A549 (cell line): Measurements from ENCODE around the gene VPS13A. TPM values are rescaled to one million over a fixed set of nuclear protein-coding genes. Genes with fewer than 3 reads are reported as not detected.
"Not testable (repeated sequence)": the region's sequence is repeated elsewhere in the genome, so short reads cannot be mapped to it uniquely, and the experiment has no call there.

Experiments used
- ATAC-seq, 2 experiments: fragments of 200-7000 bp in 1 of 2; fragments of >200 bp in 1 of 2; cut with Nextera tagmentation in 1 of 2; cut with Tn5 transposase in 1 of 2; 3 replicates each; pipeline versions ENCODE4 v1.8.0 to v1.9.1; 2018 to 2020; ENCODE audit warnings: mild to moderate bottlenecking in 1 of 2, moderate library complexity in 1 of 2
- CTCF ChIA-PET: fragments of 300-600 bp; sonication (Branson Sonifier 250); formaldehyde crosslinking; extraction: SDS; loops from one replicate; lab custom pipeline; 2021; ENCODE audit warnings: antibody characterized with exemption, inconsistent platforms; lab: Yijun Ruan, JAX
- POLR2A ChIA-PET: fragments of 350-600 bp; formaldehyde crosslinking; extraction: SDS; loops from one replicate; lab custom pipeline; 2021; ENCODE audit warnings: antibody characterized with exemption, inconsistent platforms; lab: Yijun Ruan, JAX
- DNase-seq, 2 experiments: peaks; one replicate each; pipeline versions ENCODE4 v3.0.0 to v3.0.0-alpha.2; 2011 to 2016; ENCODE audit warnings: low read depth in 1 of 2, low spot score in 1 of 2
- FAIRE-seq: peaks from 2 replicates; lab custom pipeline; 2011; peaks lifted over from hg19 to GRCh38; lab: Jason Lieb, UNC
- H3K27ac ChIP-seq, 2 experiments: fragments of >200 bp; sonication (Bioruptor Twin); formaldehyde crosslinking; 3 replicates each; pipeline ENCODE4 v1.5.1; 2016 to 2017
- H3K4me1 ChIP-seq: fragments of >200 bp; sonication (Bioruptor Twin); formaldehyde crosslinking; 3 replicates; pipeline ENCODE4 v1.6.1; 2016
- H3K4me2 ChIP-seq: fragments of >200 bp; sonication (Bioruptor Twin); formaldehyde crosslinking; 3 replicates; pipeline ENCODE4 v1.6.1; 2016
- H3K4me3 ChIP-seq: fragments of >200 bp; sonication (Bioruptor Twin); formaldehyde crosslinking; 3 replicates; pipeline ENCODE4 v1.5.1; 2016
- H3K9me3 ChIP-seq: fragments of >200 bp; sonication (Bioruptor Twin); formaldehyde crosslinking; 3 replicates; pipeline ENCODE4 v1.6.1; 2016
- BHLHE40 ChIP-seq: IDR thresholded peaks from 2 replicates; pipeline ENCODE4 v1.6.1; 2012; ENCODE audit warnings: low read depth, low read length, inconsistent platforms
- CBX8 ChIP-seq: fragments of 200-600 bp; sonication (generic); IDR thresholded peaks from 2 replicates; pipeline ENCODE4 v1.6.1; 2016
- CHD2 ChIP-seq: fragments of 150-350 bp; IDR thresholded peaks from 2 replicates; pipeline ENCODE4 v1.6.1; 2014; ENCODE audit warnings: low read length; ENCODE audit not compliant: partially characterized antibody
- E2F6 ChIP-seq: IDR thresholded peaks from 2 replicates; pipeline ENCODE4 v1.6.1; 2012; ENCODE audit warnings: low read depth, borderline replicate concordance
- EP300 ChIP-seq, 2 experiments: fragments of >200 bp; sonication (Bioruptor Twin); formaldehyde crosslinking; IDR thresholded peaks; 2 replicates in 1 of 2; 3 replicates in 1 of 2; pipeline ENCODE4 v1.6.1; 2016 to 2017
- ESRRA ChIP-seq: fragments of 150-350 bp; IDR thresholded peaks from 2 replicates; pipeline ENCODE4 v1.6.1; 2014; ENCODE audit warnings: mild to moderate bottlenecking, low read length, borderline replicate concordance
- FOSL2 ChIP-seq, 2 experiments: fragments of 450-650 bp in 1 of 2; fragments of >200 bp in 1 of 2; sonication (Bioruptor Twin) in 1 of 2; formaldehyde crosslinking; IDR thresholded peaks; 2 replicates each; pipeline versions ENCODE4 v1.5.0 to v1.6.1; 2016 to 2020; ENCODE audit warnings: mild to moderate bottlenecking in 1 of 2, moderate library complexity in 1 of 2
- HDAC2 ChIP-seq: fragments of 200-600 bp; sonication (generic); IDR thresholded peaks from 2 replicates; pipeline ENCODE4 v1.6.1; 2016
- HOXB5 ChIP-seq: fragments of 250-450 bp; sonication (Bioruptor Pico); IDR thresholded peaks from 2 replicates; pipeline ENCODE4 v1.5.0; 2020; ENCODE audit warnings: mild to moderate bottlenecking, moderate library complexity
- JUNB ChIP-seq: fragments of >200 bp; sonication (Bioruptor Twin); formaldehyde crosslinking; IDR thresholded peaks from 2 replicates; pipeline ENCODE4 v1.6.1; 2016
- KDM1A ChIP-seq: fragments of 200-600 bp; sonication (generic); IDR thresholded peaks from 2 replicates; pipeline ENCODE4 v1.6.1; 2016; ENCODE audit warnings: low read depth, mild to moderate bottlenecking
- MAZ ChIP-seq: fragments of 150-350 bp; IDR thresholded peaks from 2 replicates; pipeline ENCODE4 v1.6.1; 2014; ENCODE audit warnings: antibody characterized with exemption, low read depth, low read length, borderline replicate concordance
- NR3C1 ChIP-seq: fragments of >200 bp; sonication (Bioruptor Twin); formaldehyde crosslinking; IDR thresholded peaks from 3 replicates; pipeline ENCODE4 v1.6.1; 2017
- PHF8 ChIP-seq: fragments of 200-600 bp; sonication (generic); IDR thresholded peaks from 2 replicates; pipeline ENCODE4 v1.6.1; 2016; ENCODE audit warnings: low read depth, mild to moderate bottlenecking, antibody characterized with exemption, moderate library complexity, borderline replicate concordance
- USF2 ChIP-seq: fragments of 450-650 bp; IDR thresholded peaks from 2 replicates; pipeline ENCODE4 v1.6.1; 2014; ENCODE audit warnings: antibody characterized with exemption
- WGBS: methylation state at CpG from one replicate; pipeline ENCODE4 v1.1.6; 2017; ENCODE audit errors: missing lambda C conversion rate; 5-methylcytosine and 5-hydroxymethylcytosine counted together
- polyA plus RNA-seq, 4 experiments: library from polyadenylated mRNA; depleted of rRNA in 3 of 4; stranded (reverse); fragments of >200 nt; fragmentation: RNase III in 1 of 4; extraction: RNeasy Plus Mini Kit Qiagen cat#74134 plus additional on column Dnase treatment in 1 of 4; gene quantifications; 2 replicates in 3 of 4; 3 replicates in 1 of 4; pipeline ENCODE4 v1.2.3, GENCODE V29; 2011 to 2017
- TF ChIP-seq, protein P1 (sequence below): fragments of 250-450 bp; sonication (Bioruptor Pico); IDR thresholded peaks from 2 replicates; pipeline ENCODE4 v1.5.0; 2020; ENCODE audit warnings: low read depth, mild to moderate bottlenecking, moderate library complexity
- TF ChIP-seq, protein P2 (sequence below): fragments of 250-450 bp; sonication (Bioruptor Pico); IDR thresholded peaks from 2 replicates; pipeline ENCODE4 v1.5.0; 2021; ENCODE audit warnings: mild to moderate bottlenecking, moderate library complexity, borderline replicate concordance
- TF ChIP-seq, protein P3 (sequence below): IDR thresholded peaks from 2 replicates; pipeline ENCODE4 v1.6.1; 2012

The VPS13A gene
- polyA plus RNA-seq, 2 of the 4 experiments (the other 2 are of a cell fraction), result 12.3 to 66.6 TPM

DNA sequence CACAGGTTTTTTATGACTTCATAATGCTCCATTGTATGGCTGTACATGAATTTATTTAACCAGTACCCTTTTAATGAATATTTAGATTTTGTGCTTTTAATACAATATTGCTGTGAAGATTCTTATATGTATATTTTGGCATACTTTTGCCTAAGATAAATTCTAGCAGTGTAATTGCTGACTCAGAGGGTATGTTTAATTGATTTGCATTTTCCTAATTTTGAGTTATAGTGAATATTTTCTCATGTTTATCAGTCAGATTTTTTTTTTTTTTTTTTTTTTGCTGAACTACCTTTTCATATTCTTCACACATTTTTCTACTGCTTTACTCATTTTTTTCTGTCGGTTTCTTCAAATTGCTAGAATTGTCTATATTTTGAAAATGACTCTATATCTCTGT lies 222.6 kb downstream of the VPS13A start (continued):
- TF ChIP-seq, protein P1, sequence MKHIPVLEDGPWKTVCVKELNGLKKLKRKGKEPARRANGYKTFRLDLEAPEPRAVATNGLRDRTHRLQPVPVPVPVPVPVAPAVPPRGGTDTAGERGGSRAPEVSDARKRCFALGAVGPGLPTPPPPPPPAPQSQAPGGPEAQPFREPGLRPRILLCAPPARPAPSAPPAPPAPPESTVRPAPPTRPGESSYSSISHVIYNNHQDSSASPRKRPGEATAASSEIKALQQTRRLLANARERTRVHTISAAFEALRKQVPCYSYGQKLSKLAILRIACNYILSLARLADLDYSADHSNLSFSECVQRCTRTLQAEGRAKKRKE (CRISPR knock-in tag), result no peak
- TF ChIP-seq NR3C1 (no peak), PHF8 (no peak), HDAC2 (no peak), EP300 (IDR thresholded peaks at IDR 0.05) (no peak)
- TF ChIP-seq, protein P2, sequence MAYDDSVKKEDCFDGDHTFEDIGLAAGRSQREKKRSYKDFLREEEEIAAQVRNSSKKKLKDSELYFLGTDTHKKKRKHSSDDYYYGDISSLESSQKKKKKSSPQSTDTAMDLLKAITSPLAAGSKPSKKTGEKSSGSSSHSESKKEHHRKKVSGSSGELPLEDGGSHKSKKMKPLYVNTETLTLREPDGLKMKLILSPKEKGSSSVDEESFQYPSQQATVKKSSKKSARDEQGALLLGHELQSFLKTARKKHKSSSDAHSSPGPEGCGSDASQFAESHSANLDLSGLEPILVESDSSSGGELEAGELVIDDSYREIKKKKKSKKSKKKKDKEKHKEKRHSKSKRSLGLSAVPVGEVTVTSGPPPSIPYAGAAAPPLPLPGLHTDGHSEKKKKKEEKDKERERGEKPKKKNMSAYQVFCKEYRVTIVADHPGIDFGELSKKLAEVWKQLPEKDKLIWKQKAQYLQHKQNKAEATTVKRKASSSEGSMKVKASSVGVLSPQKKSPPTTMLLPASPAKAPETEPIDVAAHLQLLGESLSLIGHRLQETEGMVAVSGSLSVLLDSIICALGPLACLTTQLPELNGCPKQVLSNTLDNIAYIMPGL (CRISPR knock-in tag), result no peak

DNA sequence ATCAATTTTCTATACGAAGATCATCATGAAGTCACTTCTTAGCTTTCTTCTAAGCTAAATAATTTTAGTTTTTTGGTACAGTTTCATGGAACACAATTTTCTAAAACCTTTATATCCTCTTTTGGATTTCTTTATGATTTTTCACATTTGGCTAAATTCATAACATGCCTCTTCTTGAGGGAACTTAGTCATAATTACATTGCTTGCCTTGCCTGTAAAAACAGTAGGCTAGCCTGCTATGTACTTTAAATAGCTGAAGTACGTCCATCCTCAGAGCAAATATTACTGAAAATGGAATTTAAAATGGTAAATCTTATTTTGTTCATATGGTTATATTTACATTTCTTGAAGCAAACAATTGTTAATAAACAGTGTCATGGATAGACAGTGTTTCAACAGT lies 225.0 kb downstream of the VPS13A start:
- POLR2A ChIA-PET, result no interaction called here
- no peak for DNase-seq

DNA sequence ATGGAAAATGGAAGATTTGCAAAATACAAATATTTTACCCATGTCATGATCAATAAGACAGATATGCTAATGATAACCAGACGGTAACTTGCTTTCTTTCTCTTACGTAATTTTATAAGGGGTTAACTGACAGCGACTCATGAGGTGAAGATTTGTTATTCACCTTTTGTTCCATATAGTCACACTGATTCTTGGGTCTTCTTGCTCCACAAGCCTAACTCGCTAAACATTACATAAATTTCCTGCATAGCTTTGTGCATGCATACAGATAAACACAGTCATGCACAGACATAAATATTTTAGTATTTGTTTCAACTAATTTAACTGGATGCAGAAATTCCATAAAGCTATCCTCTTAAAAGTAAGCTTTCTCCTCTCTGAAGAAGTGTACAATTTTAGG lies 225.9 kb downstream of the VPS13A start:
- no peak for FAIRE-seq
- Histone ChIP-seq H3K4me2 (no peak overlapping the region), H3K27ac (no peak overlapping the region), H3K4me3 (no peak overlapping the region), H3K4me1 (no peaks in the 10 kb centered on the region), H3K9me3 (no peaks in the 10 kb centered on the region)
- 91% methylated on average over 4 of the region's 4 CpGs for WGBS
- TF ChIP-seq MAZ (no peak), HOXB5 (CRISPR knock-in tag) (no peak), BHLHE40 (no peak), USF2 (no peak), JUNB (no peak), KDM1A (no peak), E2F6 (no peak), CBX8 (no peak)
- TF ChIP-seq, protein P3, sequence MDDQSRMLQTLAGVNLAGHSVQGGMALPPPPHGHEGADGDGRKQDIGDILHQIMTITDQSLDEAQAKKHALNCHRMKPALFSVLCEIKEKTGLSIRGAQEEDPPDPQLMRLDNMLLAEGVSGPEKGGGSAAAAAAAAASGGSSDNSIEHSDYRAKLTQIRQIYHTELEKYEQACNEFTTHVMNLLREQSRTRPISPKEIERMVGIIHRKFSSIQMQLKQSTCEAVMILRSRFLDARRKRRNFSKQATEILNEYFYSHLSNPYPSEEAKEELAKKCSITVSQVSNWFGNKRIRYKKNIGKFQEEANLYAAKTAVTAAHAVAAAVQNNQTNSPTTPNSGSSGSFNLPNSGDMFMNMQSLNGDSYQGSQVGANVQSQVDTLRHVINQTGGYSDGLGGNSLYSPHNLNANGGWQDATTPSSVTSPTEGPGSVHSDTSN, result no peak
- no peak for ATAC-seq
- no peak for DNase-seq
- CTCF ChIA-PET, result interaction anchor here (1.0 kb wide), 1 partner anchor 30 kb away, joined by 3 read pairs; no protein-coding TSS in a partner anchor
- POLR2A ChIA-PET, result no interaction called here

More for the DNA sequence above, 225.0 kb downstream of the VPS13A start:
- H3K27ac ChIP-seq, result no peak overlapping the region
- CTCF ChIA-PET, result no interaction called here
- FAIRE-seq (no peak), ATAC-seq (no peak)
- no peak overlapping the region for H3K4me3 ChIP-seq
- WGBS, result 74% methylated on average over 2 of the region's 2 CpGs
- TF ChIP-seq MAZ (no peak), ESRRA (no peak), CHD2 (no peak), FOSL2 (IDR thresholded peaks at IDR 0.05) (no peak), FOSL2 (CRISPR knock-in tag; IDR thresholded peaks at IDR 0.05) (no peak)
- H3K9me3 ChIP-seq, result no peaks in the 10 kb centered on the region
- H3K4me2 ChIP-seq, result no peak overlapping the region
- H3K4me1 ChIP-seq, result no peaks in the 10 kb centered on the region

DNA sequence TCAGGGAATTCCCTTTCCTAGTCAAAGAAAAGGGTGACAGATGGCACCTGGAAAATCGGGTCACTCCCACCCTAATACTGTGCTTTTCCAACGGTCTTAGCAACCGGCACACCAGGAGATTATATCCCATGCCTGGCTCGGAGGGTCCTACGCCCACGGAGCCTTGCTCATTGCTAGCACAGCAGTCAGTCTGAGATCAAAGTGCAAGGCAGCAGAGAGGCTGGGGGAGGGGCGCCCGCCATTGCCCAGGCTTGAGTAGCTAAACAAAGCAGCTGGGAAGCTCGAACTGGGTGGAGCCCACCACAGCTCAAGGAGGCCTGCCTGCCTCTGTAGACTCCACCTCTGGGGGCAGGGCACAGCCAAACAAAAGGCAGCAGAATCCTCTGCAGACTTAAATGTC lies 231.2 kb downstream of the VPS13A start:
- ATAC-seq, DNase-seq, H3K4me3 ChIP-seq, H3K27ac ChIP-seq, FAIRE-seq, POLR2A ChIA-PET, H3K4me2 ChIP-seq, H3K9me3 ChIP-seq, H3K4me1 ChIP-seq: not testable (repeated sequence)
- 71% methylated on average over 6 of the region's 9 CpGs for WGBS
- CTCF ChIA-PET, result interaction anchor here (1.3 kb wide), 1 partner anchor 25 kb away, joined by 5 read pairs; no protein-coding TSS in a partner anchor
